ENCODE data around the gene IPO11.

IPO11 gene

GRCh38 chr5:62569470-62569869 lies 156.9 kb downstream of the IPO11 start:
- DNase-seq (ENCODE audit: low read depth in 2 of 2): no peak

DNA sequence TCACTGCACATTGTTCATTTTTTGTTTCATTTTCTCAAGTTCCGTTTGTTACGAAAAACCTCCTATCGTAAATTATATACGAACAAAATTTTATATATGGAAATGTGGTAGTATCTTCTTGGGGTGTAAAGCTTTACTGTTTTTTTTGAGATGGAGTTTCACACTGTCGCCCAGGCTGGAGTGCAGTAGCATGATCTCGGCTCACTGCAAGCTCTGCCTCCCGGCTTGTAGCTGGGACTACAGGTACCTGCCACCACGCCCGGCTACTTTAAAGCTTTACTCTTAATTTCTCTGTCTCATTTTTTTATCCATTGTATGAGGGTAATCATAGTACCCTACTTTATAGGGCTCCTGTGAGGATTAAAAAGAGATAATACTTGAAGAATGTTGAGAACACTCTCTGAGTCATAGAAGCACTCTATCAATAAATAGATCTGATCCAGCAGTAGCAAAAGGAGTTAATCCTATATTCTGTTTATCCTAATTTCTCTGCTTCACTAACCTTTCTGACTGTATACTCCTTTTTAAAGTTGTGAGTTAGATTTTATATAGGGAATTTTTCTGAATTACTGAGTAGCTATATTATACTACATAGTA lies 160.5 kb downstream of the IPO11 start:
- DNase-seq (ENCODE audit: low read depth in 2 of 2): no peak

GRCh38 chr5:62574599-62574998 lies 162.0 kb downstream of the IPO11 start:
- DNase-seq (ENCODE audit: low read depth in 2 of 2): no peak

GRCh38 chr5:62575066-62575465 lies 162.5 kb downstream of the IPO11 start:
- DNase-seq (ENCODE audit: low read depth in 2 of 2): no peak

- DNase-seq (ENCODE audit: low read depth in 2 of 2): no peak
Observed at GRCh38 chr5:62575489-62575888, 162.9 kb downstream of the IPO11 start.

DNA sequence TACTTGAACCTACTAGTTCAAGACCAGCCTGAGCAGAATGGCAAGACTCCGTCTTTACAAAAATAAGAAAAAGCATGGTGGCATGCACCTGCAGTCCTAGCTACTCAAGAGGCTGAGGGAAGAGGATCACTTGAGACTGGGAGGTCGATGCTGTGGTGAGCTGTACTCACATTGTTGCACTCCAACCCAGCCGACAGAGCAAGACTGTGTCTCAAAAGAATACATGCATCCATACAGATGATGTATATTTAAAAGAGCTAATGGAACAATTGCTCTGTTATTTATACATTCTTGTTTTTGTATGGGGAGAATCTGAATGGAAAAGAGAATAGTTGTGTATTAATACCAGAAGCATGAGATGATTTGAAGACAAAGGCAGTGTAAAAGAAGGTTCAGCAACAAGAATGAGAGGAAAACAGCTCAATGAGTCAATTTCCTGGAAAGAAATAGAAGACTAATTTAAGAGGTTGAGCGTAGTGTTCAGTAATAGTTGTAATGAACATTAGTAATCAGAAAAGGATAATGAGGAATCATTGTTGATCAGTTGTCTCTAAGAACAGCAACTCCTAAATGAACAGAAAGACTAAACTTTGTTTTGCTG lies 164.1 kb downstream of the IPO11 start:
- no peak for DNase-seq (ENCODE audit: low read depth in 2 of 2)

GRCh38 chr5:62577488-62577887 lies 164.9 kb downstream of the IPO11 start:
- DNase-seq (ENCODE audit: low read depth in 2 of 2): no peak

DNA sequence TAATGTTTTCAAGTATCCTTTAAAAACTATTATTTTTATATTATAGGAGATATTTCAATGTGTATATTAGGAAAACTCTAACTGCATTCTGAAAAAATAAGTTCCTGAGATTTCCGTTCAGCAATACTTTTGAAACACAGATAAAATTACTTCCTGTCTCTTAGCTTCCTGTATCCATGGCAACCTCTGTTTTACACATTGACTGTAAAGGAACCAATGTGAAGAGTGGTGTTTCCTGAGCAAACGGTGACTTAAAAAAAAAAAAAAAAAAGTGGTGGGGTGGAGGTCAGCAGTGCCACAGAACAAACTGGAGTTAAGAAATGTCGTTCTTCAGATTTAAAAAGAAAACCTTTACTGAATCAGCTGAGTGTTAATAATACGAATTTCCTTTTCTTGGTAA lies 166.0 kb downstream of the IPO11 start, which contains the start of gene LRRC70:
LRRC70 (plus strand) TSS at position 280 of the 400 bp plus-strand sequence. CDS start 620 bp downstream, outside the sequence.
- no peak for DNase-seq (ENCODE audit: low read depth in 2 of 2)

DNA sequence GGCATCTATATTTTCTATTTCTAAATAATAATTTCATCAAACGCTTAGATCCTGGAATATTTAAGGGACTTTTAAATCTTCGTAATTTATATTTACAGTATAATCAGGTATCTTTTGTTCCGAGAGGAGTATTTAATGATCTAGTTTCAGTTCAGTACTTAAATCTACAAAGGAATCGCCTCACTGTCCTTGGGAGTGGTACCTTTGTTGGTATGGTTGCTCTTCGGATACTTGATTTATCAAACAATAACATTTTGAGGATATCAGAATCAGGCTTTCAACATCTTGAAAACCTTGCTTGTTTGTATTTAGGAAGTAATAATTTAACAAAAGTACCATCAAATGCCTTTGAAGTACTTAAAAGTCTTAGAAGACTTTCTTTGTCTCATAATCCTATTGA lies 167.2 kb downstream of the IPO11 start:
- DNase-seq (ENCODE audit: low read depth in 2 of 2): no peak

DNA sequence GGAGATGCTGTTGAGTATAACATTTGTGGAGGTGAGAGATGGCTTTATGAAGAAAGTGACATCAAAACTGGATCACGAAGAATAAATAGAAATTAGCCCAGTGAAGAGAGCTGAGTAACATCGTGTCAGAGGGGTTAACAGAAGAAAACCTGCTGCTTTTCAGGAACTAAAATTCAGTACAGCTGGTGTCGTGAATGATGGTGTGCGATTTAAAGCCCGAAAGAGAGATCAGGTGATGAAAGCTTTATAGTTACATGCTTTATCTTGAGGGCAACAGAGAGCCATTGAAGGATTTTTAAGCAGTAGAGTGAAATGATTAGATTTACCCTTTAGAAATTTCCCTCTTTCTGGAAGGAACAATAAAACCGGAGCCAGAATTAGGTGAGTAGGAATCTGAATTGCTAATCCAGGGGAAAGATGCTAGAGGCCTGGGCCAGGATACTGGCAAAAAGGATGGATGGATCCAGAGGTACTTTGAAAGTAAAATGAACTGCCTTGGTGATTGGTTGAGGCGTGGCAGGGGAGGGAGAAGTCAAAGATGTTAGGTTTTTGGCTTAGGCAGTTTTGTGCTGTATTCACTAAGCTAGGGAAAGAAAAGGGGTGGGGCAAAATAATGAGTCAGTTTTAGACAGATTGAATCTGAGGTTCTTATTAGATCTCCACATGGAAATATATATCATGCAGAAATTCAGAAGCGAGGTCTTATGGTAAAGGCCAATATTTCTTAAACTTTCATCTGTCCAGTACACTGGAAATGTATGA lies 169.5 kb downstream of the IPO11 start:
- no peak for DNase-seq (ENCODE audit: low read depth in 2 of 2)

GRCh38 chr5:62584391-62584790 lies 171.8 kb downstream of the IPO11 start:
- DNase-seq (ENCODE audit: low read depth in 2 of 2): no peak

DNA sequence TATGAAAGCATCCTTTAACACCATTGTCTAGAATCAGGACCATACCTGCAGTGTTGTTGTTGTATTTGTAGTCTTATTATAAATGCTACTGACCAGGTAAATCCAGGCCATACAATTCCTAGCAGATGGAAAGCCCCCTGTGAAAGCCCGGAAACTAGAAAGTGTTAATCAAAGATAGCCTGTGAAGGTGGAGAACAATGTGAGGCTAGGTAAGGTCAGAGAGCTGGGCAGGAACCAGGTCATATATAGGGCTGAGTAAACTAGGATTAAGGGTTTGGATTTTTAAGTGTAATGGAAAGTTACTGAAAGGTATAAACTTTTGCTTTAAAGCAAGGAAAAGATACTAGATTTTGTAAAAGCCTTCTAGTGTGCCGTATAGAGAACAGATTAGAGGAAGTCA lies 172.7 kb downstream of the IPO11 start:
- DNase-seq (ENCODE audit: low read depth in 2 of 2): no peak

DNA sequence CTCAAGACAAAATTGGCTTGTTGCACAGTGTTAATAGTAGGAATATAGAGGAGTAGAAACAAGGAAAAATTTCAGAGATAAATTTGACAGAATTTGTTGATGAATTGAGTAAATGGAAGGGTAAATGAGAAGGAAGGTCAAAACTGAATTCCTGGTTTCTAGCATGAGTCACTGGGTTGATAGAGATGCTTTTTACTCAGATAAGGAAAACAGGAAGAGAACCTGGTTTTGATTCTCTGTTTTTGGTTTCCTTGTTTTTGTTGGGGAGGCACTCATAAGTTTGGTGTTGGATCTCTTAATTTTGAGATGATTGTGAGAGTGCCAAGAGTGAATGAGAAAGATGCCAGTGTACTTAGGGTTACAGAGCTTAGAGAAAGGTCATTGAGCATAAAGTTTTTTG lies 173.2 kb downstream of the IPO11 start:
- no peak for DNase-seq (ENCODE audit: low read depth in 2 of 2)

DNA sequence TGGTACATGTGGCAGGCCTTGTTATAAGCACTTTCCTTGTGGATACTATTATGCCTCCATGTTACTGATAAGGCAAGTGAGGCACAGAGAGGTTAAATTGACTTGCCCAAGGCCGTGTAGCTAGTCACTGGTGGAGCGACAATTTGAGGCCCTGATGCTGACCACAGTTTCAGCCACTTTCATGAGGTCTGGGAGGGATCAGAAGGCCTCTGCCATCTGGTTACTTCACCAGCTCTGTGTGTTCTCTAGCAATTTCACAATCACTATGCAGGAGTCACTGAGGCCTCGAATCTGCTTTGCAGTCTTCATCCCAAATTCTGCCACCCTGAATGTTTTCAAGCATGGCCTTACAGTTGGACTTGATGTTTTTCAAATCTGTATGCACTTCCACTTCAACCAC lies 175.2 kb downstream of the IPO11 start:
- no peak for DNase-seq (ENCODE audit: low read depth in 2 of 2)

DNA sequence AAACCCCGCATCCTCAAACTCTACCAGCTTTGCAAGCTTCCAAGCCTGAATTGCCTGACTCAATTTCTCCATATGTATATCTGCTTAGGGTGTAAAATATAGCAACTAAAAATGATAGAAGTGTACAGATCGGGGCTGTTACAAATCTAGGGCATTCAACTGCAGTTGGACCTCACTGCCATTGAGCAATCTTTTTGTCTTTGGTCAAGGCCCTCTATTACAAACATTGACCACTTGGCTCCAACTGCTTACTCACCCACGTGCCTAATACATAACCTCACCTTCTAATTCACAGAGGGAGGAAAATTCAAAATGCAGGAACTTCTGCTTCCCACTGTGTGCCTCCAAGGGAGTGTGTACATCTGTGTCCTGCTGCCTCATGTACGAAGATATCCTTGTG lies 176.1 kb downstream of the IPO11 start:
- no peak for DNase-seq (ENCODE audit: low read depth in 2 of 2)

GRCh38 chr5:62589504-62589903 lies 176.9 kb downstream of the IPO11 start:
- DNase-seq (ENCODE audit: low read depth in 2 of 2): no peak

GRCh38 chr5:62590387-62590786 lies 177.8 kb downstream of the IPO11 start:
- no peak for DNase-seq (ENCODE audit: low read depth in 2 of 2)

DNA sequence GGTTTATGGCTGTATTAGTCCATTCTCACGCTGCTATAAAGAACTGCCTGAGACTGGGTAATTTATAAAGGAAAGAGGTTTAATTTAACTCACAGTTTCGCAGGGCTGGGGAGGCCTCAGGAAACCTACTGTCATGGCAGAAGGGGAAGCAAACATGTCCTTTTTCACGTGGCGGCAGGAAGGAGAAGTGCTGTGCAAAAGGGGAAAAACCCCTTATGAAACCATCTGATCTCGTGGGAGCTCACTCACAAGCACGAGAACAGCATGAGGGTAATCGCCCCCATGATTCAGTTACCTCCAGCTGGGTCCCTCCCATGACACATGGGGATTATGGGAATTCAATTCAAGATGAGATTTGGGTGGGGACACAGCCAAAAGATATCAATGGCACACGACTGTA lies 180.0 kb downstream of the IPO11 start:
- DNase-seq (ENCODE audit: low read depth in 2 of 2): no peak

- no peak for DNase-seq (ENCODE audit: low read depth in 2 of 2)
Observed at GRCh38 chr5:62593331-62593730, 180.8 kb downstream of the IPO11 start.

DNA sequence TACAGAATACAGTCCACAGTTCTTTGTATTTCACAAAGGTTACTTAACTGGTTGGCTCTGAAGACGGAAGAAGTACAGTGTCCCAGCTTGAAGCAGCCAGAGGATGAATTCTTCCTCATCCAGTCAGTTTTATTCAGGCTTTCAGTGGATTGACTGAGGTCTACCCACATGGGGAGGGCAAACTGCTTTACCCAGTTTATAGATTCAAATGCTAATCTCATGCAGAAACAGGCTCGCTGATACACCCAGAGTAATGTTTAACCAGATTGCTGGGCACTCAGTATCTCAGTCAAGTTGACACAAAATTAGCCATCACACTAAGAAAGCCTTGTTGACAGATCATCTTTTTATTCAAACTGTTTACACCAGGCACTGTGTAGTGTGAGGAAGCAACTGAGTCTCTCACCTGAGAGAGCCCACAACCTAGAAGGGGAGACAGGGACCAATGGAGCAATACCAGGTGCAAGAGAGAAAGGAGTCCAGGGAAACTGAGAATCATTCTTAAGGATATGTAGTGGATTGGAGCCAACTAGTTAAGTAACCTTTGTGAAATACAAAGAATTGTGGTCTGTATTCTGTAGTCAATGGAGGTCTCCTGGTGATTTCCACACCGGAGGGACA lies 181.9 kb downstream of the IPO11 start:
- no peak for DNase-seq (ENCODE audit: low read depth in 2 of 2)

DNA sequence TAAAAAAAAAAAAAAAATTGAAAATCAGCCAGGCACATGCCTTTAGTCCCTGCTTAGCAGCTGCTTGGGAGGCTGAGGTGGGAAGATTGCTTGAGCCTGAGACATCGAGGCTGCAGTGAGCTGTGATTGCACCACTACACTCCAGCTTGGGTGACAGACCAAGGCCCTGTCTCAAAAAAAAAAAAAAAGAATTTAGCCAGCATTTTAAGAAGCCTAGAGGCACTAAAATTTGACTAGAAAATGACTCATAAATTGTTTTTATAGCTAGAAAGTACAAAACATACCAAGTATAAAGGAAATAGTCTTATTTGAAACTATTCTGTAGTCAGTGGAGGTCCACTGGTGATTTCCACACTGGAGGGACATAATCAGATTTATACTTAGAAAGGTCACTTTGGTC lies 183.5 kb downstream of the IPO11 start:
- DNase-seq (ENCODE audit: low read depth in 2 of 2): no peak

DNA sequence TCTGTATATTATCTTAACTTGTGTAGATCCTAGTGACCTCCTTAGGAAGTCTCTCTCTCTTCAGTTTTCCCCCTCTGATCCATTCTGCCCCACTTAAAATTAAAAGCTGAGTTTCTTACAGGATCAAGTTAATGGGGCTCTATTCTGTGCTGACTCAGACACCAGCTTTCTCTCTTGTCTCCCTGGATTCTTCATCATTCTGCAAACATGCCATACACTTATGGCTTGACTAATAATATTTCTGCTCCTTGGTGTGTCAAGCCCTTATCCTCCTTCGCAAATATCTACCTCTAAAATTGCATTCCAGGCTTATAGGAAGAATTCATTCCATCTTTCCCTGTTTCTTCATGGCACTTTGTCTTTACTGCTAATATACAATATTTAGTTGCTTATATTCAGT lies 184.1 kb downstream of the IPO11 start:
- no peak for DNase-seq (ENCODE audit: low read depth in 2 of 2)

DNA sequence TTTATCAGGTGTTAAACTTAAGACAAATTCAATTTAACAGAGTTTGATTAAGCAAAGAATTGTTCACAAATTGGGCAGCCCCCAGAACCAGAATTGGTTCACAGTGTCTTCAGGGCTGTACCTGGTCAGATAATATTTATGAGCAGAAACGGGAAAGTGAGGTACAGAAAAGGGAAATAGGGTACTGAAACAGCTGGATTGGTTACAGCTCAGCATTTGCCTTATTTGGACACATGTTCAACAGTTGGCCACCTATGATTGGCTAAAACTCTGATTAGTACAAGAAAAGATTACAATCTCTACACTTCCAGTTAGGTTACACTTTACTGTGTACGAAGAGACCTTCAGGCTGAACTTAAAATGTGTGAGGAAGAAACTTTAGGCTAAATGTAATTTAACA lies 184.8 kb downstream of the IPO11 start:
- no peak for DNase-seq (ENCODE audit: low read depth in 2 of 2)

Data from stimulated activated CD8-positive, alpha-beta memory T cell treated with anti-CD3 and anti-CD28 coated beads, Interleukin-7, amount 100 ng/mL, for 1 hour (primary cell).